Measurements from ENCODE around the gene SYNGAP1. TPM values are rescaled to one million over a fixed set of nuclear protein-coding genes. Genes with fewer than 3 reads are reported as not detected.

Gene SYNGAP1
- total and polyA plus RNA-seq, 2 experiments from 2014 or later, result 13.9 to 45.0 TPM

- TF ChIP-seq ZNF462 (CRISPR knock-in tag; IDR thresholded peaks at IDR 0.05) (no peak), ETS1 (IDR thresholded peaks at IDR 0.05) (no peak), STAT1 (IDR thresholded peaks at IDR 0.05; ENCODE audit: unreplicated experiment) (no peak), REST (IDR thresholded peaks at IDR 0.05; ENCODE audit: unreplicated experiment) (no peak), NANOG (IDR thresholded peaks at IDR 0.05; ENCODE audit: borderline replicate concordance) (no peak), EZH2 (IDR thresholded peaks at IDR 0.05; ENCODE audit: low read depth, unreplicated experiment) (no peak), ZNF114 (CRISPR knock-in tag; IDR thresholded peaks at IDR 0.05) (no peak), JUNB (IDR thresholded peaks at IDR 0.05; ENCODE audit: unreplicated experiment) (no peak)
Observed at GRCh38 chr6:33416386-33417127, 3.3 kb upstream of the SYNGAP1 start (continued).

All from GM23338 (cell line).